Tibial nerve (tissue), 3 donors: ENCODE measurements around the gene WDR74.

Source experiments
- CTCF ChIP-seq, 5 experiments: fragments of 200-600 bp in 3 of 5; fragments of 450-650 bp in 2 of 5; sonication (generic) in 3 of 5; IDR thresholded peaks; one replicate each; pipeline ENCODE4 v1.5.1; 2016 to 2019; ENCODE audit warnings: antibody characterized with exemption in 5 of 5, mild to moderate bottlenecking in 3 of 5, moderate library complexity in 2 of 5
- POLR2A ChIP-seq, 2 donors: fragments of 450-650 bp; IDR thresholded peaks; one replicate each; pipeline ENCODE4 v1.6.1; 2017; ENCODE audit warnings: antibody characterized with exemption in 2 of 2, mild to moderate bottlenecking in 2 of 2, moderate library complexity in 2 of 2

- TF ChIP-seq CTCF (IDR thresholded peaks at IDR 0.05) (no peak), POLR2A (IDR thresholded peaks at IDR 0.05) (no peak)
Observed at GRCh38 chr11:62806611-62807121, 32.7 kb downstream of the WDR74 start.
